ENCODE results near the gene KRTAP5-4. TPM values are rescaled to one million over a fixed set of nuclear protein-coding genes. Genes with fewer than 3 reads are reported as not detected.

KRTAP5-4 gene, protein sequence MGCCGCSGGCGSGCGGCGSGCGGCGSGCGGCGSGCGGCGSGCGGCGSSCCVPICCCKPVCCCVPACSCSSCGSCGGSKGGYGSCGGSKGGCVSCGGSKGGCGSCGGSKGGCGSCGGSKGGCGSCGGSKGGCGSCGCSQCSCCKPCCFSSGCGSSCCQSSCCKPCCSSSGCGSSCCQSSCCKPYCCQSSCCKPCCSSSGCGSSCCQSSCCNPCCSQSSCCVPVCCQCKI
- not detected for polyA plus RNA-seq (2012; ENCODE audit: insufficient read length, low read depth)

DNA sequence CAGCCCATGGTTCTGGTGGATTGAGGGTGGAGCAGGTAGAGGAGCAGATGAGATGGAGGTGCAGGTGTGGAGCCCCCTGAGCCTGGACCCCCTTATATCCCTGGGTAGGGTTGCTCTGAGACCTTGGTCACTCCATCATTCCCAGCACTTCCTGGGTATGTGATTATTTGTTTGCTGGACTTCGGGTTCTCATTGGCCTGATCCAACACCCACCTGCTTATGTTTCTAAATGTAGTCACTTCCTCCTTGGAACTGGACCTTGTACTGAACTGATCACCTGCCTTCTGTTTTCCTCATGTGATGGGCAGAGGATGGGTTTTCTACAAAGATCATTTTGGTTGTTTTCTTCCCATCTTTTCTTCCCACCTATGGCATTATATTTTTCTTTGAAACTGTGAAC, at the start of gene KRTAP5-4:
KRTAP5-4 (minus strand) TSS at position 53 of the 400 bp plus-strand sequence; CDS start at position 8, 45 bp downstream.
- TF ChIP-seq POLR2AphosphoS5 (IDR thresholded peaks at IDR 0.05; ENCODE audit: low read depth, low read length) (no peak), SIN3A (IDR thresholded peaks at IDR 0.05; ENCODE audit: borderline replicate concordance, insufficient read depth, low read length) (no peak), TAF1 (IDR thresholded peaks at IDR 0.05; ENCODE audit: borderline replicate concordance, insufficient read depth, low read length) (no peak), FOXP2 (optimal IDR thresholded peaks at IDR 0.05; ENCODE audit: borderline replicate concordance, extremely low read depth, extremely low read length, insufficient read depth) (no peak)
- TF ChIP-seq, protein P1, sequence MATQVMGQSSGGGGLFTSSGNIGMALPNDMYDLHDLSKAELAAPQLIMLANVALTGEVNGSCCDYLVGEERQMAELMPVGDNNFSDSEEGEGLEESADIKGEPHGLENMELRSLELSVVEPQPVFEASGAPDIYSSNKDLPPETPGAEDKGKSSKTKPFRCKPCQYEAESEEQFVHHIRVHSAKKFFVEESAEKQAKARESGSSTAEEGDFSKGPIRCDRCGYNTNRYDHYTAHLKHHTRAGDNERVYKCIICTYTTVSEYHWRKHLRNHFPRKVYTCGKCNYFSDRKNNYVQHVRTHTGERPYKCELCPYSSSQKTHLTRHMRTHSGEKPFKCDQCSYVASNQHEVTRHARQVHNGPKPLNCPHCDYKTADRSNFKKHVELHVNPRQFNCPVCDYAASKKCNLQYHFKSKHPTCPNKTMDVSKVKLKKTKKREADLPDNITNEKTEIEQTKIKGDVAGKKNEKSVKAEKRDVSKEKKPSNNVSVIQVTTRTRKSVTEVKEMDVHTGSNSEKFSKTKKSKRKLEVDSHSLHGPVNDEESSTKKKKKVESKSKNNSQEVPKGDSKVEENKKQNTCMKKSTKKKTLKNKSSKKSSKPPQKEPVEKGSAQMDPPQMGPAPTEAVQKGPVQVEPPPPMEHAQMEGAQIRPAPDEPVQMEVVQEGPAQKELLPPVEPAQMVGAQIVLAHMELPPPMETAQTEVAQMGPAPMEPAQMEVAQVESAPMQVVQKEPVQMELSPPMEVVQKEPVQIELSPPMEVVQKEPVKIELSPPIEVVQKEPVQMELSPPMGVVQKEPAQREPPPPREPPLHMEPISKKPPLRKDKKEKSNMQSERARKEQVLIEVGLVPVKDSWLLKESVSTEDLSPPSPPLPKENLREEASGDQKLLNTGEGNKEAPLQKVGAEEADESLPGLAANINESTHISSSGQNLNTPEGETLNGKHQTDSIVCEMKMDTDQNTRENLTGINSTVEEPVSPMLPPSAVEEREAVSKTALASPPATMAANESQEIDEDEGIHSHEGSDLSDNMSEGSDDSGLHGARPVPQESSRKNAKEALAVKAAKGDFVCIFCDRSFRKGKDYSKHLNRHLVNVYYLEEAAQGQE (IDR thresholded peaks at IDR 0.05; ENCODE audit: insufficient read depth in 1 of 2, low read depth in 2 of 2, low read length in 2 of 2) = no peak

DNA sequence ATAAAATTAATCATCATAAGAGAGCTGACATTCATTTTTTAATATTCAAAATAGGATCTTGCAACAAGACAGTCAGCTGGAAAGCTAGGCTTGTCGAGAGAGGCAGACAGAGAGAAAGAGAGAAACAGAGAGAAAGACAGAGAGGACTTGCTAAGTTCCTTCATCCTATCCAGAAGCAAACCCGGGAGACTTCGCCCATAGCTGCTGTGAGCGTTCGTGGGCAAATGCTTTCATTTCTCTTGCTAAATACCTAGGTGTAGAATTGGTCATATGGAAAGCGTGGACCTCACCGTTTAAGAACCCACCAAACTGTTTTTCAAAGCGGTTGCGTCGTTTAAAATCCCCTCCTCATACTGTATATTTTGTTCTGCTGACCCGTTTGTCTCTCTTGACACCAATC, 49.7 kb upstream of the KRTAP5-4 start:
- TF ChIP-seq TAF1 (IDR thresholded peaks at IDR 0.05; ENCODE audit: borderline replicate concordance, insufficient read depth, low read length) (no peak), FOXP2 (optimal IDR thresholded peaks at IDR 0.05; ENCODE audit: borderline replicate concordance, extremely low read depth, extremely low read length, insufficient read depth) (no peak), SIN3A (IDR thresholded peaks at IDR 0.05; ENCODE audit: borderline replicate concordance, insufficient read depth, low read length) (no peak), POLR2AphosphoS5 (IDR thresholded peaks at IDR 0.05; ENCODE audit: low read depth, low read length) (no peak)
- TF ChIP-seq, protein P1 (IDR thresholded peaks at IDR 0.05; ENCODE audit: insufficient read depth in 1 of 2, low read depth in 2 of 2, low read length in 2 of 2) = no peak

DNA sequence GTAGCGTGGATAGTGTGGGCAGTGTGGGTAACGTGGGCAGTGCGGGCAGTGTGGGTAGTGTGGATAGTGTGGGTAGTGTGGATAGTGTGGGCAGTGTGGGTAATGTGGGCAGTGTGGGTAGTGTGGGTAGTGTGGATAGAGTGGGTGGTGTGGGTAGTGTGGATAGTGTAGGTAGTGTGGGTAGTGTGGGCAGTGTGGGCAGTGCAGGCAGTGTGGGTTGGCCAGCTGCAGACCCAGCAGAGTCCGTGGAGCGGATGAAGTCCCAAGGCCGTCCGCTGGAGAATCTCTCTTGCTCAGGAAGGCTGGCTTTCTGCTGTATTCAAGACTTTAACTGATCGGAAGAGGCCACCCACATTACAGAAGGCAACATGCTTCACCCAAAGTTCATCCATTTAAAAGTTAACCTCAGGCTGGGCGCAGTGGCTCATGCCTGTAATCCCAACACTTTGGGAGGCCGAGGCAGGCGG, 49.0 kb upstream of the KRTAP5-4 start:
- TF ChIP-seq SIN3A (IDR thresholded peaks at IDR 0.05; ENCODE audit: borderline replicate concordance, insufficient read depth, low read length) (no peak), FOXP2 (optimal IDR thresholded peaks at IDR 0.05; ENCODE audit: borderline replicate concordance, extremely low read depth, extremely low read length, insufficient read depth) (no peak), TAF1 (IDR thresholded peaks at IDR 0.05; ENCODE audit: borderline replicate concordance, insufficient read depth, low read length) (no peak), POLR2AphosphoS5 (IDR thresholded peaks at IDR 0.05; ENCODE audit: low read depth, low read length) (no peak)
- TF ChIP-seq, protein P1 (IDR thresholded peaks at IDR 0.05; ENCODE audit: insufficient read depth in 1 of 2, low read depth in 2 of 2, low read length in 2 of 2) = no peak

DNA sequence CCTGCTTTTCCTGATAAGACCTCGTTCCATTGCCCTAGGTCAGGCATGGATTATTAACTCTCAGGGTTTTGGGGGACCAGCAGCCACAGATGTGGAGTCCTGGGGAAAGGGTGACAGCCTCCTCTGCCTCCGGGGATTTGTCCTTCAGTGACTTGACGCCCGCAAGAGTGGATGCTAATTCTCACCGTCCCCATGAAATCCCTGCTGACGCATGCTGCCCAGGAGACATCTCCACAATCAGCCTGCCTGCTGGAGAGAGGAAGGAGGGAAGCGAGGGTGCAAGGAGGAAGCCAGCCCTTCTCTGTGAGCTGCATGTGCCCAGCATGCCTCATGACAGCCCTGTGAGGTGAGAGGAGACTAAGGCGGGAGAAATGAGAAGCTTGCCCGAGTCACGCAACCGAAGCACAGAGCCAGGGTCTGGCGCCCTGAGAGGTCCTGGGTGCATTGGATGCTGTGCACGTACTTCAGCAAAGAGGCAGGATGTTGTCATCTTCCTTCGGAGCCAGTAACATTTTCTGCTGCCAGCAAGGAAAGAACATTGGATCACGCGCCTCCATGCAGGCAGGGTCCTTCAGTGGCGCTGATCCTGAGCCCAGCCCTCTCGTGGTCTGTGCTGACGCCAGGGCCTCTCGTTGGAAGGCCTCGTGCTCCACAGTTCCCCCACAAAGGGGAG, 47.7 kb upstream of the KRTAP5-4 start:
- TF ChIP-seq, protein P1 (IDR thresholded peaks at IDR 0.05; ENCODE audit: insufficient read depth in 1 of 2, low read depth in 2 of 2, low read length in 2 of 2) = no peak
- TF ChIP-seq TAF1 (IDR thresholded peaks at IDR 0.05; ENCODE audit: borderline replicate concordance, insufficient read depth, low read length) (no peak), SIN3A (IDR thresholded peaks at IDR 0.05; ENCODE audit: borderline replicate concordance, insufficient read depth, low read length) (no peak), POLR2AphosphoS5 (IDR thresholded peaks at IDR 0.05; ENCODE audit: low read depth, low read length) (no peak), FOXP2 (optimal IDR thresholded peaks at IDR 0.05; ENCODE audit: borderline replicate concordance, extremely low read depth, extremely low read length, insufficient read depth) (no peak)
